D341Med (cell line): Measurements from ENCODE around the gene TPM4.
"Not testable (repeated sequence)": the region's sequence is repeated elsewhere in the genome, so short reads cannot be mapped to it uniquely, and the experiment has no call there.

Experiments used
- DNase-seq: peaks from one replicate; pipeline ENCODE4 v3.0.0; 2012; ENCODE audit warnings: low spot score

The TPM4 gene

DNA sequence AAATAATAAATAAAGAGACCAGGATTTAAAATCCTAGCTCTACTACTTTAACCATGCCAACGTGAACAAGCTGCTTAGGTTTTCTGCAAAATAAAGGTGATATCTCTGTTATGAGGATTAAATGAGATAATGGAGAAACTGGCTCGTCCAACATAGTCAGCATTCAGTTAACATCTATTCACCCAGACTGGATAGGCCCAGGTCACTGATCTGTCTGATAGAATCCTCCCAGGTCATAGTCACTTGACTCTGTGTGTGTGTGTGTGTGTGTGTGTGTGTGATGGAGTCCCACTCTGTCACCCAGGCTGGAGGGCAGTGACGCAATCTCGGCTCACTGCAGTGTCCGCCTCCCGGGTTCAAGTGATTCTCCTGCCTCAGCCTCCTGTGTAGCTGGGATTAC is 22.5 kb downstream of the TPM4 start:
- no peak for DNase-seq

DNA sequence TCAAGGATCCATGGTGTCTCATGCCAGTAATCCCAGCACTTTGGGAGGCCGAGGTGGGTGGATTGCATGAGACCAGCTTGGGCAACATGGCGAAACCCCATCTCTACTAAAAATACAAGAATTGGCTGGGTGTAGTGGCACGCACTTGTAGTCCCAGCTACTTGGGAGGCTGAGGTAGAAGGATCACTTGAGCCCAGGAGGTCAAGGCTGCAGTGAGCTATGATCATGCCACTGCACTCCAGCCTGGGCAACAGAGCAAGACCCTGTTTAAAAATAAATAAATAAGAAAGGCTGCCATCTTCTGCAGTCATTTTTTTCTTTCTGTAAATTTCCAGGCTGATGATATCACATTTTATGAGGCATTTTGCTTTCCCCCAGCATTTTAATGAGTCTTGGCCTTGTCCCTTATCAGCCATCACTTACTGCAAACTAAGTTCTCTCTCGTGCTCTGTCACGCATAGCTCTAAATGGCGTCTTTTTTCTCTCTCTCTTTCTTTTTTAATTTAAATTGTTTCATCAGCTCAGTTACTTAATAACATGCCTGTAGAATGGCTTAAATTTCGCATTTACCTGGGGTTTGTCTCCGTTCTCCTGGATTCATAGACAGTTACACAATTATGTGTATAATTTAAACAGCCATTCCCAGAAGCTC is 23.1 kb downstream of the TPM4 start:
- not testable (repeated sequence) for DNase-seq

DNA sequence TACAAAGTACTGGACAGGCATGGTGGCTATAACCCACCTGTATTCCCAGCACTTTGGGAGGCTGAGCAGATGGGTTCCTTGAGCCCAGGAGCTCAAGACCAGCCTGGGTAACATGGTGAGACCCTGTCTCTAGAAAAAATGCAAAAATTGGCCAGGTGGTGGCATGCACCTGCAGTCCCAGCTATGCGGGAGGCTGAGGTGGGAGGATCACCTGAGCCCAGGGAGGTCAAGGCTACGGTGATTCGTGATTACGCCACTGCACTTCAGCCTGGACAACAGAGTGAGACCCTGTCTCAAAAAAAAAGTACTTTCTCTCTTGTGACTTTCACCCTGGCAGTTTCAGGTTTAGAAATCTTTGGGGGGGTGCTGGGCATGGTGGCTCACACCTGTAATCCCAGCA is 24.2 kb downstream of the TPM4 start:
- DNase-seq: no peak

DNA sequence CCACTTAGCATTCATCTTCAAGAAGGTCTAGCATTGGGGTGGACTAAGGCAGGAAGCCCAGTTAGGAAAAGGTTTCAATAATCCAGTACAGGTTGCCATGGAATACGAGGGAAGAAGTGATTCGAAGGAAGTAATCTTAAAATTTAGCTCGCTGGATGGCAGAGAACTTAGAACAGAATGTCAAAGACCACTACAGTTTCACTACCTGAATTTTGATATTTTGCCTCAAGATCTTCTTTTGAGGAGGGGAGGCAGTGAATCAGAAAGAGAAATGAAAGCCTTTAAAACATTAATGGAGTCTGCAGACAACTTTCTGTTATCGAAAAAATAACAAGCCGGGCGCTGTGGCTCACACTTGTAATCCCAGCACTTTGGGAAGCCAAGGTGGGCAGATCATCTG is 28.4 kb downstream of the TPM4 start:
- no peak for DNase-seq

DNA sequence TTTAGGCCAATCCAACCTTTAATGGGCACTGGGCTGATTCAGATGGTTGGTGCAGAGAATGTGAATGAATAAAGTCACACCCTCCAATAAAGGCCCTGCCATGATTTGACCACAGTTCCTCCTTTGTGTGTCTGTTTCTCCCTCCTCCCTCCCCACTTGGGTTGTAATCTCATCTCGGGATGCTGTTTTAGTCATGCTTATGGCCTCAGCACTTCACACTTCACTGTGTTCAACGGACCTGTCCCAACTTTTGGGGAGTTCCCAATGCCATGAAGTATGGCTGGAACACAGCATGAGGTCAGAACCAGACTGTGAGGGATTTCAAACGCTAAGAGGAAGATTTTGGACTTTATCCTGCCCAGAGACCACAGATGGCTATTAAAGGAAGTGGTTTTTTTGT is 29.8 kb downstream of the TPM4 start:
- no peak for DNase-seq

DNA sequence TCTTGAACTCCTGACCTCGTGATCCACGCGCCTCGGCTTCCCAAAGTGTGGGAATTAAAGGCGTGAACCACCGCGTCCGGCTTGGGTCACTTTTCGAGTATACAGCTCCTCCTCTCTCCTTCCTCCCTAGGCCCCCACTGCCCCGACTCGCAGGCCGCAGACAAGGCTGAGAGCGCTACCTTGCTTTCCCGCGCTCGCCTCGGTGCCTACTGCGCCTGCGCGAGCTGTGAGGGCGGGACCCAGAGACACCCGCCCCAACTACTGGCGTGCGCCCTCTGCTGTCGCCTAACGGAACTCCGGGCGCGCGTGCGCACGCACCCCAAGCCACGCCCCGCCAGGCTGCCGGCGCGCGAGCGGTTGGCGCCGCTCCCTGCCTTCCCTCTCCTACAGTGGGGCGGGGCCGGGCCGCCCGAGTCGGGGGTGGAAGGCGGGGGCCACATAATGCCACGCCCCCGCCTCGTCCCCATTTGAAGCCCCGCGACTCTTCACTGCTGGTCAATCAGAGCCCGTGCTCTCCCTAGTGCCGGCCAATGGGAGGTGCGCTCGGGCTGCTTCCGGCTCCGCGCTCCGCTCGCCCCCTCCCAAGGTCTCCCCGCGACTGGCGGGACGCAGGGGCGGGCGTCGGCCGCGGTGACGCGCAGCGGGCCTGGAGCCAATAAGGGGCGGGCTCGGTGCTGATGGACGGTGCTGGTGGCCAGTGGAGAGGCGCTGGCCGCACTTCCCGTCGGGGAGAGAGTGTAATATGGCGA is 35.0 kb downstream of the TPM4 start, which contains the start of gene RAB8A:
Gene RAB8A, plus strand, starts transcription at position 730 of the 749 bp plus-strand sequence. Its CDS starts 13 bp downstream, at position 743.
- peak; percentile 99 for DNase-seq

DNA sequence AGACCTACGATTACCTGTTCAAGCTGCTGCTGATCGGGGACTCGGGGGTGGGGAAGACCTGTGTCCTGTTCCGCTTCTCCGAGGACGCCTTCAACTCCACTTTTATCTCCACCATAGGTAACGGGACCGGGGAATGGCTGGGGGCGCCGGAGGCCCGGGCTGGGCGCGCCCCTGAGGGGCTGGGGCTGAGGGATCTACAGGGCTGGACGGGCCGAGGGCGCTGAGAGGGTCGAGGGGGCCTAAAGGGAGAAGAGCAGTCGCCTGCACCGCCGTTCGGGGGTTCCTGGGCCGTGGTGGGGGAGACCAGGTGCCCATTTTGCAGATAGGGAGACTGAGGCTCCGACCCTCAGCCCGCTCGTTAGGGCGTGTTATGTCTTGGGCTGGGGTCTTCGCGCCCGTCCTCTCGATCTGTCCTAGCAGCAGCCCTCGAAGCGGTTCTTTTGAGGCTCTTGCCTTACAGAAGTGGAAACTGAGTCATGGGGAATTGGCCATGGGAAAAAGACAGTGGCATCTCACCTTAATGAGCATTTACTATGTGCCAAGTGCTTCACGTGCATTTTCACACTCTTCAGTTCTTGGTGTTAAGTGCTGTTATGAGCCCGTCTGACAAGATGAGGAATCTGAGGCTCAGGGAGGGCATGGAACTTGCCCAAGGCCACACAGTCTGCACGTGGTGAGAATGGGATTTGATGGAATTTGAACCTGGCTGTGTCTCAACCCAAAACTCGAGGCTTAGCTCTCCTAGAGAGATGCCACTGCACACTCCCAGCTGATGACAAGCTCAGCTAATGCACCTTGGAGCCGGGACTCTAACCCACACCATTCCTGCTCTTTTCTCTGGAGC is 35.8 kb downstream of the TPM4 start:
- DNase-seq: no peak

DNA sequence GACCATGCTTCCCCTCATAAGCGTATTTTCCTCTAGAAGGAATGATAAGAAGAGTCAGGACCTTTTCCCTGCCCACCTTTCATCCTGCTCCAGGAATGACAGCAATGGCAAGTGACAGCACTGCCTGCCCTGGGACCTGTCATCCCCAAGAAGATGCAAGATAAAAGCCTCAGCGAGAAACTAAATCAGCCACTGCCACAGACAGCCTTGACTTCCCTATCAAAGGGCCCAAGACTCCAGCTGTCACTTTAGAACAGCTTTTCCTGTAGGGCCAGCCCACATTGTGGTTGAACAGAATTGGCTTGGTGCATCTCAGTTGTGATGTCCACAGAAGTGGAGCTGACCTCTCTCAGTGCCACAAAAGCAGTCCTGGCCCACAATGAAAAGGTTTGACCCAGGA is 36.5 kb downstream of the TPM4 start:
- DNase-seq: no peak

DNA sequence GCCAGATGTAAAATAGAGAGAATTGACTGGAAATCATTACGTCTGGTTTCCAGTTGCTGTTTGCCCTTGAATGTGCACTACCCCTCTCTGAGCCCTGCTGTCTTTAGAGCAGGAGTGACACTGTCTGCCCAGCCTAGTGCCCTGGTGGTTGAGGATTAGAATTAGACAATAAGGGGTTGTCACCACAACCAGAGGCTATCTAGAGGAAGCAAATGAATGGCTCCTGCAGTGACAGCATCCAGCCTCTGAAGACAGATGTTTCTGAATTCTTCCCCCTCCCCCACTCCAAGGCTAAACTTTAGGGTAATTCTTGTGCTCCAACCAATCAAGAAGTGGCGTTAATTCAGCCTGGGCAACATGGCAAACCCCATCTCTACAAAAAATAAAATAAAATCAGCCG is 37.4 kb downstream of the TPM4 start:
- no peak for DNase-seq

DNA sequence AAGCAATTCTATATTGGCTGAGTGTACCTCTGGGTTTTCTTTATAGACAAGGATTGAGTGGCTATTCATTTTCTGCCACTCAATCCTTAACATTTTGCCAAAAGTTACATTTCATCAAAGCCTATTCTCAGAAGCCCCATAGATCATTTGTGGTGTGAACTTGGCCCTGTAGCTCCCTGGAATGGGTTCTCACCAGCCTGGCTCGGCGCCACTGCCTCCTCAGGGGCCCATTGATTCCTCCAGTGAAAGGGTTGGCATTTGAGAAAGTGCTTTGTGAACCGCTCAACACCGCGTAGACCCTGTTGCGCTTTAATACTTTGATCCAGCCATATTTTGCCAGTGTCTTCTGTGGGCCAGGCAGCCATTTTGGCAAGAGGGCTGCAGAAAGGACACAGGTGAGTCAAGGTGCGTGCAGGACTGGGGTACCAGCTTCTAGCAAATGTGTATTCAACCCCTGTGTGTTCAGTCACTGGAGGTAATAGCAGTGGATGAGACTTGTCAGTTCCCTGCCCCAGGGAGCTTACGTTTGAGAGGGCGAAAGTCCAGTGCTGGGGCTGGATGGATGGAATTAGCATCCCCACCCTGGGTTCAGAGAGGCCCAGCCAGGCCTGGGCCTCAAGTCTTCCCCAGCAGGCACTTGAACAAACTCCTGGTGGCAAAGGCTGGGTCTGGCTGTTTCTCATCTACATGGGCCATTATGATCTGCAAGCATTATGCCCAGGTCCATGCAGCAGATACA is 39.2 kb downstream of the TPM4 start:
- no peak for DNase-seq

DNA sequence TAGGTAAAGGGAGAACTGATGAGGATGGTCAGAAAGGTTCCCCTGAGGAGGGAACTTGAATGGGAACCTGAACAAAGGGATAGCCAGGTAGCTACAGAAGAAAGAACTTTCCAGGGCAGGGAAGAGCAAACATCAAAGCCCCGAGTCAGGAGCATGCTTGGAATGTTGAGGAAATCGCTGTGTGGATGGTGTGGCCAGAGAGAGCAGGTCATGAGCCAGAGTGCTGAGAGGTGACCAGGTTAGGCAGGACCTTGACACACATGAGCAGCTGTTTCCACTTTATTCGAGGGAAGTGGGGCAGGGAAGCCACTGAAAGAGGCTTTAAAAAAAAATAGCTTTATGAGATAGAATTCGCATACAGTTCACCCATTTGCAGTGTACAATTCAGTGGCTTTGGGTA is 39.8 kb downstream of the TPM4 start:
- no peak for DNase-seq

DNA sequence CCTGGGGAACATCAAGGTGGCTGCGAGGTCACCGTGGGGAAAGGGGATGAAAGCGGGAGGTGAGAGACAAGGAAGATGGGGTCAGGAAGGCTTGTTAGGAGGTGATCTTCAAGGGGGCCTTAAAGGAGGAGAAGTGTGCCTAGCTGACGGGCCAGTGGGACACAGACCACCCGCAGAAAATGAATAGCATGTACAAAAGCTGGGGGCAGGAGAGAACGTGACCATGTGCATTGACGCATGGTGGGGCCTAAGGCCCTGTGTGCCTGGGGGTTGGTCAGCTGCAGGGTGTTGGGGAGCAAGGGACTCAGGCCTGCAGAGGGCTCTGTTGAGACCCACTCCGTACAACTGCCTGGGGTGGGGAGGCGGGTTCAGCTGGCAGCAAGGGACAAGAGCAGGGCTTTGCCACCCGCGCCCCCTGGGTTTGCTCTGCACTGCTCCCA is 41.3 kb downstream of the TPM4 start:
- DNase-seq: no peak

DNA sequence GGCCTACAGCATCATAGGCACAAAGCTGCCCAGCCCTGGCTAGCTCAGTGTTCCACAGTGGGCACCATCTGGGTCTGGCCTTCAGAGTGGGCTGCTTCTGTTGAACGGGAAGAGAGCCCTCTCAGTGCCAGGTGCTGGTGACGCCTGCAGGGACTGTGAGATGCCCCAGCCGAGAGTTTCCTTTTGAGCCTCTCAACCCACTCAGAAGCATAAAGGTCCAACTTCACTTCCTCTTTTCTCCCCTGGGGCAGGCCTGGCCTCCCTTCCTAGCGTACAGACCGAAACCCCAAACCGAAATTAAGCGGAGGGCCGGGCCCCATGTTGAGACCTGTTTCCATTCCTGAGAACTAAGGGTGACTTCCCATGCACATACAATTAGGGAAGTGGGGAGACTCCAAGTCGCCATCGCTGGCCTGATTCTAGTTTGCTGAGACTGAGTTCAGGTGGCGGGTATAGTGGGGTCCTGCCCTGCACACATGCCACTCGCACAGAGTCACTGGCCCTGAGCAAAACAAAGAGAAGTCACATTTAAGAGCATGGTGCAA is 42.3 kb downstream of the TPM4 start:
- no peak for DNase-seq

DNA sequence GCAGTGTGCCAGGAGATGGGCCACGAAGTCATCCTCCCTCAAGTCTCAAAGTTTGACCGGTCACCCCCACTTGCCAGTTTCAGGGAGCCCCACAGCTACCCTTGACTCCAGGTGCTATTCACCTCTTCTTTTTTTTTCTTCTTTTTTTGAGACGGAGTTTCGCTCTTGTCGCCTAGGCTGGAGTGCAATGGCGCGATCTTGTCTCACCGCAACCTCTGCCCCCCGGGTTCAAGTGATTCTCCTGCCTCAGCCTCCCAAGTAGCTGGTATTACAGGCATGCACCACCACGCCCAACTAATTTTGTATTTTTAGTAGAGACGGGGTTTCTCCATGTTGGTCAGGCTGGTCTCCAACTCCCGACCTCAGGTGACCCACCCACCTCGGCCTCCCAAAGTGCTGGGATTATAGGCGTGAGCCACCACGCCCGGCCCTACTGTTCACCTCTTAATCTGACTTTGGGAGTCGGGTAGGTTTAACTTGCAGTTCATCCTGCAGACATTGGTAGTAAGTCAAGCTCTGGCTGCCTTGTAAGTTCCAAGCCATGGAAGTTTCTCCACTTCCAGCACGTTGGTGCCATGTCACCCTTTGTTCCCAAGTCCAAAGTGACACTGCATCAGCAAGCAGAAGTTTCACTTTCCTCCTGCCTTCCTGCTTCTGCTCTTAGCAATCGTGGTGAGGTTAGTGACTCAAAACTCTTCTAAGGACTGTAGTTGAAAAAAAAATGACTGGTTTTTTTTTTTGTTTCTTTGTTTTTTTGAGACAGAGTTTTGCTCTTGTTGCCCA is 43.0 kb downstream of the TPM4 start:
- DNase-seq: not testable (repeated sequence)

DNA sequence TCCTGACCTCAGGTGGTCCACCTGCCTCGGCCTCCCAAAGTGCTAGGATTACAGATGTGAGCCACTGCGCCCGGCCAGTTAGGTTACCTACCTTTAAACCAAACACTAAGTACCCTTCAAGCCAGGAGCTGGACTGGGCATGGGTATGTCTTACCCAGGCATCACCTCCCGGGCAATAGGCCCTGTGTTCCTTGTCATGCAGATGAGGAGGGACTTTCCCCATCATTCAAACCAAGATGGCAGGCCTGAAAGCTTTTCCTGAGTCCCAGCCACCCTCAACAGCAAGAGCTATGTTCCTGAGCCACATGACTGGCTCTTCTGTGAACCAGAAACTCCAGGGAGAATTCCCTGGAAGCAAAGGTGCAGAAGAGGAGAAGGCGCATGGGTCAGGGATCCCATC is 44.8 kb downstream of the TPM4 start:
- no peak for DNase-seq

DNA sequence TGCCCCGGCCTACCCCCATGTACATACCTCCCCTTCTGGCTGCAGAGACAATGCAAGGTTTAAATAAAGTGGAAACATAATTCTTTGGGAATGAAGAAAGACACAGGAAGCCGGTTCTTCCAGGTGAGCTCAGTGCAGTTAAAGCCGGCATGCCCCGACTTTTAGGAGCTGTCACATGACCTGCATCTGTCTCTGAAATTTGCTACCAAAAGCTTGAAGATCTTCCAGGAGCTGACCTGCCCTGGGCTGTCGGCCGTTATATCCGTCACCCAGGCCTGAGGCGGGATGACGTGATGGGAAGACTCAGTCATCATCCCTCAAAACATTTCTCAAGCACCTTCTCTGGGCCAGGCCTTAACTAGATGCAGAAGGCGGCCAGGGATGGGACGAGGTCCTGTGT is 45.7 kb downstream of the TPM4 start:
- no peak for DNase-seq

DNA sequence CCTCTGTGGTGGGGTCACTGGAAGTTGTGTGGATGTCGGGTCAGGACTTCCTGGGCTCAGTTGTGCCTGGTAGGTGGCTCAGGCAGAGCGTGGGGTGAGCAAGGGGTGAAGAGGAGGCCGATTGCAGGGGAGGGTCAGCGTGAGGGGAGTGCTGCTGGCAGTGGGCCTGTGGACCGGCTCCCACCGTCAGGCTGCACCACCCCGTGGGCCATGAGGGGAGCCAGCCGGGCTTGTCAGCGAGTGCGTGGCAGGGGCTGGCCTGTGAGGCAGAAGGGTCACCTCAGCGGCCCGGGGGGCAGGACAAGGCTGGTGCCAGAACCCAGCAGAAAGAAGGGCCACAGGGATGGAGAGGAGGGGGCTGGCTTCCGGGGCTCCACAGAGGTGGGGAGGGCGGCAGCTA is 48.7 kb downstream of the TPM4 start:
- no peak for DNase-seq

DNA sequence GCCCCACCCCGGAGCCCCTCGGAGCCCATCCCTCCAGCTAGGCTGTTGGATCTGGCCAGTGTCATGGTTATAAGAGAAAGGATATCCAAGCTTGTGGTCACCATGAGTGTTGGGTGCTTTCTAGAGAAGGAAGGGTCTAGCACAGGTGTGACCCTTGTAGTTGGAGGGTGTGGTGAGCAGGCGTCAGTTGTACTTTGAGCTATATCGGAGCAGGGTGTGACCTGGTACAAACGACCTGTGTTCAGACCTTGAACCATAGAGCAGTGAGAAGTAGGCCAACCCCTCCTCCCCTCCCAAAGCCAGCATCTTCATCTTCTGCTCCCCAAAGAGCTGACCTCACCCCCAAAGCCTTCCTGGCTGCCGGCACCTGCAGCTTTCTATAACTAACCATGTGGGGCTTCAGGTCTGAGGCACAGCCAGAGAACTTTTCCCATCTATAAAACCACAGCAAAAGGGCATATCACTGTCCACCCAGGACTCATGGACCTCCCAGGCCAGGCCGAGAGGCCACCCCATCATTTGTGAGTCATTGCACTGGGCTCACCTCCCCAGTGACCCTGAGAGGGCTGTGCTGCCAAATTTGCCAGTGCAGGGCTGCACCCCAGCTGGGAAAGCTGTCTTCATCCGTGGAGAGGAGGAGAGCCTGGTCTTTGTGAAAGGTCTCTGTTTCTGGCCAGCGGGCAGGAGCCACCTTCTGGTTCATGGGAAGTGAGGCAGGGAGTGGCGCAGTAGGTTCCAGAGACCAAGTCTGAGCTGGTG is 49.6 kb downstream of the TPM4 start:
- DNase-seq: no peak

DNA sequence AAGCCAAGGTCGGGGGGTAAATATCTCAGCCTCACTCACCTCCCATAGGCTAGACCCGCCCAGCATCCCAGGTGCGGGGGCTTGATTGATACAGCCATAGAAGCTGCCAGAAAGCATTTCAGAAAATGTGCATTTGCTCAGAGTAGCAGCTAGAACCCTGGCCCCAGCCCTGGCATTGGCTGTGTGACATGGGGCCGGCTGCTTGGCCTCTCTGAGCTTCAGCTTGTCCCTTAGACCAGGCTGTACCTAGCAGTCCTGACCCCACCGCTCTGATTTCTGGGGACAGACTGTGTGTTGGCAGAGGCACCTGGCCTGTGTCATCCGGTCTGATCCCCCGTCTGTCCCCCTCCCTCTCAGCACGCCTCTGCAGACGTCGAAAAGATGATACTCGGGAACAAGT is 50.8 kb downstream of the TPM4 start:
- no peak for DNase-seq

DNA sequence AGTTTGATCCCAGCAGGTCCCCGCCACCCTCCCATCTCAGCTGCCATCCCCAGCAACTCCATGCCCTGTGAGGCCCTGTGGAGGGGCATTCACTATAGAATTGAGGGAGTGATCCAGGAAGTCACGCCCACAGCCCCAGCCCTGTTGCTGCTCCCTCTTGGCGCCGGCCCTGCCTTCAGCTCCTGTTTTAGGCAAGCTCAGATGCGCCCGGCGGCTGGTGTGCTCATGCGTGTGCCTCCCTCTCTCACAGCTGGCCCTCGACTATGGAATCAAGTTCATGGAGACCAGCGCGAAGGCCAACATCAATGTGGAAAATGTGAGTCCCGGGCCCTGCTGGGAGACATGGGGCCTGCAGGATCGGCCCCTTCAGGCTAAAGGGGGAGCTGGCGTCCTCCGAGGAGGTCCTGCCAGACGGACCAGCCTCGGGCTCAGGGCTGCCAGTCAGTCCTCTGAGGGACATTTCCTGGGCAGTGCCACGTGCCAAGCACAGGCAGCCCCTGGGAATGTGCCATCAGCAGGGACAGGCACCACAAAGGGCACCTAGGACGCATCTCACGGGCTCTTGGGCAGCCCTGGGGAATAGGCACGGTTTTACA is 51.6 kb downstream of the TPM4 start:
- DNase-seq: no peak
